ENCODE data around the gene PALLD. TPM values are rescaled to one million over a fixed set of nuclear protein-coding genes. Genes with fewer than 3 reads are reported as not detected.
A peak's percentile ranks its signal among the peaks of the same experiment; 100 is the strongest.

PALLD gene
- total RNA-seq, 3 donors from 2014 or later: 112 to 663 (median 150) TPM

- Histone ChIP-seq H3K36me3 (ENCODE audit: low read depth) (no peaks in the 10 kb centered on the region), H3K4me1 (ENCODE audit: low read depth) (peaks cover 6% of the 10 kb centered on the region), H3K9me3 (no peaks in the 10 kb centered on the region), H3K4me3 (no peak overlapping the region)
- no peak for DNase-seq
- no peak for TF ChIP-seq CTCF (IDR thresholded peaks at IDR 0.05)
- intact Hi-C loops (cut with DNase I, micrococcal nuclease): no loop called here
- peak; percentile 15 for ATAC-seq
These were observed 288.1 kb downstream of the PALLD start for GRCh38 chr4:168784786-168785461.

- Histone ChIP-seq H3K4me3 (no peak overlapping the region), H3K36me3 (ENCODE audit: low read depth) (no peaks in the 10 kb centered on the region), H3K4me1 (ENCODE audit: low read depth) (peaks cover 6% of the 10 kb centered on the region), H3K9me3 (no peaks in the 10 kb centered on the region)
- TF ChIP-seq CTCF (IDR thresholded peaks at IDR 0.05): no peak
- intact Hi-C loops (cut with DNase I, micrococcal nuclease): no loop called here
- no peak for DNase-seq
- ATAC-seq: peak; percentile 32
These were observed 290.5 kb downstream of the PALLD start for GRCh38 chr4:168787334-168787733.

- ATAC-seq (peak; percentile 85), DNase-seq (no peak)
- no peaks in the 10 kb centered on the region for H3K36me3 ChIP-seq (ENCODE audit: low read depth)
These were observed 291.1 kb downstream of the PALLD start for GRCh38 chr4:168787801-168788595.

GRCh38 chr4:168790898-168791297 lies 294.0 kb downstream of the PALLD start:
- no peak for DNase-seq
- H3K36me3 ChIP-seq (ENCODE audit: low read depth): no peaks in the 10 kb centered on the region
- ATAC-seq: no peak
- intact Hi-C loops (cut with DNase I, micrococcal nuclease): no loop called here
- H3K9me3 ChIP-seq: no peaks in the 10 kb centered on the region
- no peak overlapping the region for H3K4me3 ChIP-seq
- H3K4me1 ChIP-seq (ENCODE audit: low read depth): peaks cover 6% of the 10 kb centered on the region
- TF ChIP-seq CTCF (IDR thresholded peaks at IDR 0.05): no peak

More at GRCh38 chr4:168787801-168788595, 291.1 kb downstream of the PALLD start:
- peaks cover 6% of the 10 kb centered on the region for H3K4me1 ChIP-seq (ENCODE audit: low read depth)
- no peak overlapping the region for H3K4me3 ChIP-seq
- intact Hi-C loops (cut with DNase I, micrococcal nuclease): no loop called here
- H3K9me3 ChIP-seq: no peaks in the 10 kb centered on the region
- TF ChIP-seq CTCF (IDR thresholded peaks at IDR 0.05): no peak

- no peak overlapping the region for H3K4me3 ChIP-seq
- no peak for TF ChIP-seq CTCF (IDR thresholded peaks at IDR 0.05)
- no peaks in the 10 kb centered on the region for H3K9me3 ChIP-seq
- ATAC-seq (no peak), DNase-seq (no peak)
- H3K36me3 ChIP-seq (ENCODE audit: low read depth): no peaks in the 10 kb centered on the region
- peaks cover 6% of the 10 kb centered on the region for H3K4me1 ChIP-seq (ENCODE audit: low read depth)
- intact Hi-C loops (cut with DNase I, micrococcal nuclease): no loop called here
These were observed 294.5 kb downstream of the PALLD start for GRCh38 chr4:168791376-168791775.

Measured in mucosa of descending colon (tissue), 3 donors.